Uterus (tissue), 4 donors: ENCODE measurements around the gene ZNF236. TPM values are rescaled to one million over a fixed set of nuclear protein-coding genes. Genes with fewer than 3 reads are reported as not detected.

Source experiments
- DNase-seq, 2 donors: peaks; one replicate each; pipeline ENCODE4 v3.0.0-alpha.2; 2019 to 2020
- H3K27ac ChIP-seq, 2 donors: fragments of 200-600 bp; sonication (generic); 1 replicate in 1 of 2; 2 replicates in 1 of 2; pipeline ENCODE4 v1.5.1; 2016 to 2018
- H3K27me3 ChIP-seq, 2 donors: fragments of 200-600 bp; sonication (generic); one replicate each; pipeline ENCODE4 v1.5.1; 2018 to 2019; ENCODE audit warnings: control low read depth in 1 of 2
- H3K36me3 ChIP-seq, 2 donors: fragments of 200-600 bp; sonication (generic); one replicate each; pipeline ENCODE4 v1.5.1; 2019; ENCODE audit warnings: control low read depth in 1 of 2
- H3K4me1 ChIP-seq, 2 donors: fragments of 200-600 bp; sonication (generic); one replicate each; pipeline ENCODE4 v1.5.1; 2018 to 2019; ENCODE audit warnings: control low read depth in 1 of 2
- H3K4me3 ChIP-seq, 2 donors: fragments of 200-600 bp; sonication (generic); 1 replicate in 1 of 2; 2 replicates in 1 of 2; pipeline ENCODE4 v1.5.1; 2018 to 2019; ENCODE audit warnings: mild to moderate bottlenecking in 1 of 2
- H3K9me3 ChIP-seq, 2 donors: fragments of 200-600 bp; sonication (generic); one replicate each; pipeline ENCODE4 v1.5.1; 2019; ENCODE audit warnings: control low read depth in 1 of 2
- CTCF ChIP-seq, 4 experiments: fragments of 200-600 bp in 2 of 4; fragments of 450-650 bp in 2 of 4; sonication (generic) in 2 of 4; IDR thresholded peaks; one replicate each; pipeline ENCODE4 v1.5.1; 2016 to 2019; ENCODE audit warnings: antibody characterized with exemption in 4 of 4, mild to moderate bottlenecking in 2 of 4, moderate library complexity in 1 of 4
- POLR2A ChIP-seq, 2 donors: fragments of 450-650 bp; IDR thresholded peaks; one replicate each; pipeline ENCODE4 v1.6.1; 2016; ENCODE audit warnings: antibody characterized with exemption in 2 of 2, mild to moderate bottlenecking in 1 of 2, moderate library complexity in 1 of 2
- intact Hi-C: fragments of 100-400 bp; cut with DNase I; formaldehyde crosslinking; loops from one replicate; pipeline ENCODE4 v1.15.1; 2023; ENCODE audit warnings: low total_unique reads
- total RNA-seq, 4 donors: library from RNA; depleted of rRNA in 3 of 4; stranded (reverse); fragments of >200 nt in 3 of 4; gene quantifications; one replicate each; pipeline versions ENCODE4 v1.1.0 to v1.2.4, GENCODE V29; 2014 to 2023
- donor health status: DM: yes; HTN: yes; CAD: no.

Gene ZNF236
- total RNA-seq, 4 donors from 2014 or later: 16.7 to 40.7 (median 22.9) TPM

- no peak for TF ChIP-seq CTCF (IDR thresholded peaks at IDR 0.05)
- no peaks in the 10 kb centered on the region for H3K36me3 ChIP-seq
- H3K9me3 ChIP-seq: no peaks in the 10 kb centered on the region
- intact Hi-C loops: no loop called here
- DNase-seq: no peak
- no peak overlapping the region for H3K27ac ChIP-seq
- H3K4me1 ChIP-seq: no peaks in the 10 kb centered on the region
- no peak overlapping the region for H3K4me3 ChIP-seq
- H3K27me3 ChIP-seq: no peaks in the 10 kb centered on the region
Measured at GRCh38 chr18:76881744-76882143, 59.4 kb downstream of the ZNF236 start.

- no peak for DNase-seq
- Histone ChIP-seq H3K4me1 (no peaks in the 10 kb centered on the region), H3K9me3 (no peaks in the 10 kb centered on the region), H3K27me3 (no peaks in the 10 kb centered on the region), H3K27ac (no peak overlapping the region), H3K4me3 (no peak overlapping the region), H3K36me3 (no peaks in the 10 kb centered on the region)
- TF ChIP-seq CTCF (IDR thresholded peaks at IDR 0.05) (no peak), POLR2A (IDR thresholded peaks at IDR 0.05) (no peak)
- intact Hi-C loops: no loop called here
Measured at GRCh38 chr18:76882146-76882545, 59.8 kb downstream of the ZNF236 start.

- Histone ChIP-seq H3K4me3 (no peak overlapping the region), H3K27me3 (no peaks in the 10 kb centered on the region), H3K27ac (no peak overlapping the region), H3K4me1 (no peaks in the 10 kb centered on the region), H3K36me3 (no peaks in the 10 kb centered on the region), H3K9me3 (no peaks in the 10 kb centered on the region)
- DNase-seq: no peak
- intact Hi-C loops: no loop called here
- TF ChIP-seq POLR2A (IDR thresholded peaks at IDR 0.05) (no peak), CTCF (IDR thresholded peaks at IDR 0.05) (no peak)
Measured at GRCh38 chr18:76885001-76885400, 62.6 kb downstream of the ZNF236 start.

GRCh38 chr18:76886112-76886511, 63.8 kb downstream of the ZNF236 start:
- TF ChIP-seq POLR2A (IDR thresholded peaks at IDR 0.05): no peak
- TF ChIP-seq CTCF (IDR thresholded peaks at IDR 0.05): no peak
- DNase-seq: no peak
- no peak overlapping the region for H3K27ac ChIP-seq
- no peaks in the 10 kb centered on the region for H3K27me3 ChIP-seq
- H3K36me3 ChIP-seq: no peaks in the 10 kb centered on the region
- H3K4me1 ChIP-seq: no peaks in the 10 kb centered on the region
- intact Hi-C loops: no loop called here
- H3K9me3 ChIP-seq: no peaks in the 10 kb centered on the region
- H3K4me3 ChIP-seq: no peak overlapping the region

- Histone ChIP-seq H3K4me1 (no peaks in the 10 kb centered on the region), H3K27ac (no peak overlapping the region), H3K27me3 (no peaks in the 10 kb centered on the region), H3K36me3 (no peaks in the 10 kb centered on the region), H3K9me3 (no peaks in the 10 kb centered on the region), H3K4me3 (no peak overlapping the region)
- no peak for DNase-seq
- TF ChIP-seq POLR2A (IDR thresholded peaks at IDR 0.05): no peak
- no peak for TF ChIP-seq CTCF (IDR thresholded peaks at IDR 0.05)
- intact Hi-C loops: no loop called here
Measured at GRCh38 chr18:76889091-76889699, 66.8 kb downstream of the ZNF236 start.
